Activated gamma-delta T cell (primary cell): Measurements from ENCODE around the gene M1AP.

Source experiments
- DNase-seq: peaks from one replicate; lab custom pipeline; 2025; lab: John Stamatoyannopoulos, UW

Gene M1AP

GRCh38 chr2:74593826-74594772 lies 54.0 kb downstream of the M1AP start:
- no peak for DNase-seq

DNA sequence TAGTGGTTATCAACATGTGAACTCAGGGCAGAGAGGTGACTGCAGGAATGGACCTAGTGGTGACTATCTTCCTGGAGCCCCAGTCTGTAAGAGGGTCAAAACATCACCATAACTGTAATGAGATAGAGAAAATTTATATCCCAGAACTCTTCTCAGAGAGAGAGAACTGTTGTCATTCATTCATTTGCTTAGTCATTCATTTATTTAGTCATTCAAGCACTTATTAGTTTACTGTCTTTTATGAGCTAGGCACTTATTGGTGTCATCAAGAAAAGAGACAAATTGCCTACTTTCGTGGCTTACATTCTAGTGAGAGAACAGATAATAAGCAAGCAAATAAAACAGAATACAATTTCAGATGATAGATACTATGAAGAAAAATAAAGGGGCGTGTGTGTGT lies 59.5 kb downstream of the M1AP start:
- no peak for DNase-seq

DNA sequence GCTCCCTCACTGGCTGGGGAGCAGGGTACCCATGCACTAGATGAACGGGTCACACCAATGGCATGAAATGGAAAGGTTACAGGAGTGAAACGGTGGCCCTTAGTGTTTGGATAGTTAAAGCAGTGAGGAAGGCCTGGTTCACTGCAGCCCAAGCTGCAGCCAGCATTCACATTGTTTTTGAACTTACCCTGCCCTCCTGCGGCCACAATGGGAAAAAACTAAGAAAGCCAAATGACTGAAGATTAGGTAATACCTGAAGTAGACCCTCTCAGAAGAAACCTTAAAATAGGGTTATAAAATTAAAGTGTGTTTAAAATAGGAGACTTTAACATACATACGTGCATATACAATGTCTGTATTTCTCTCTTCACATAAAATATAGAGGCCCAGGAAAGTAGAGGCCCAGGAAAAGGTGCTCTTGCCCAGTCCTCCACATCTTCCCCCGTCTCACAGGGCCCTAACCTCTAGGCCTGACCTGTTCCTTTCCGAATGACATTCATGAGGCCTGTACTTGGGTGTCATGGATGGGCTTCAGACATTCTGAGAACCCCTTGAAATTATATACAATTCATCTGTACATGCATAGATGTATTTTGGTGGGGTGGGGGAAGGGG lies 60.4 kb downstream of the M1AP start:
- no peak for DNase-seq

DNA sequence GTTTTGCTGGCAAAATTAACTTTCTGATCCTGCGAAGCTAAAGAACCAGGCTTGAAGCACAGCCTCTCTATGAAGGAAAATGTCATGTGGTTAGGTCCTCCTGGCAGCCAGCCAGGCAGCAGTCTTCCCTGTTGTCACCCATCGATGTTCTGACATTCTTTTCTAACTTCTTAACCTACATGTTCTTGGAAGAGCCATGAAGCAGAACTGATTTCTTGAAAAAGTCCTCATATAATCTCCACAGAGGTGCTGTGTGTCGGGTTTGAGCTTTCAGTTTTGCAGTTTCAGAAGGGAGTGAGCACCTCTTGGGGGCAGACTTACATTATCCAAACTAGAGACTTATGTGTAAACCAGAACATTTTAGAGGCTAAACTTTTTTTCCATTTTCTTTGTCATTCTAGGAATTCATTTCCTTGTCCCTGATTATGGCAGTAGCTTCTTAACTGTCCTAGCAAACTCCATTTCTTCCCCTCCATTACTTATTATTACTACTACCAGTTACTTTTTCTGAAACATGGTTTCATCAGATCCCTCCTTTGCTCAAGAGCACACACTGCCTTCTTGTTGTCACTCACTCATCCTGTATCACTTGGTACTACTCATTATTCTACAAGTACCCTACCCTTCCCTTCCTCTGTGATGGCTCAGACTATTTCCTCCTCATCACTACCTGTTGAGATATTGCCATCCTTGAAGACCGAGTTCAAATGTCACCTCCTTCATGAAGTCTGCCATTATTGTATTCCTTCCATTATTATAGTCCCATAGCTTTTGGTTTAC lies 62.5 kb downstream of the M1AP start:
- DNase-seq, result no peak

DNA sequence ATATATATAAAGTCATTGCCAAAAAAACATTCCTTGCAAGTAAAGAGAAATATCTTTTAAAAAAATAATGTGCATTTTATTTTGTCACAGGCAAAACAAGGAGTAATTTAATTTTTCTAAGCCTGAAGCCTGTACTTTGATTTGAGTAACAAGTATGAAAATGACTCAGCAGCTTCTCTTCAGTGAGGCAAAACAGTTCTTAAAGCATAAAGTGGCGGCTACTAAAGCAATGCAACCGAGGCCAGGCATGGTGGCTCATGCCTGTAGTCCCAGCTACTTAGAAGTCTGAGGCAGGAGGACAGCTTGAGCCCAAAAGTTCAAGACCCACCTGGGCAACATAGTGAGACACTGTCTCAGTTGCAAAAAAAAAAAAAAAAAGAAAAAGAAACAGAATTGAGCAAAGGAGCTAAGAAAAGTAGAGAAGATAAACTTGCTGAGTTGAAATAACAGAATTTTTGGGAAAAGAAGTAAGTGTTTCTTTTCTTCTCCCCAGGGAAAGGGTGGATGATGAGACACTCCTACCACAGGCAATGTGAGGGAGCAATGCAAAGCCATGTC lies 64.0 kb downstream of the M1AP start:
- no peak for DNase-seq

- no peak for DNase-seq
These were observed 64.6 kb downstream of the M1AP start for GRCh38 chr2:74583504-74583903.

DNA sequence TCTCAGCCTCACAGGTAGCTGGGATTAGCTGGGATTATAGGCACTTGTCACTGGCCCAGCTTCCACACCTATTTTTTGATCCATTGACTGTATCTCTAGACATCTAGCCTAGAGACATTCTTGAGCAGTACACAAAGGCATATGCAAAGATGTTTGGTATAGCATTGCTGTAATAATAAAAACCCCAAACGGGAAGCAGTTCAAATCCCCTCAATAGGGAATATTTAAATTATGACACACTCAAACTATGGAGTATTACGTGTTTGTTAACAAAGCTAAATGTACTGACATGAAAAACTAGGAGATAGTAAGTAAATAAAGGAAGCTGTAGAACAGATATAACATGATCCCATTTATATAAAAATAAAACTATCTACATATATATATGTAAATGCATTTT lies 65.9 kb downstream of the M1AP start:
- no peak for DNase-seq

- no peak for DNase-seq
These were observed 66.7 kb downstream of the M1AP start for GRCh38 chr2:74581463-74581862.

- no peak for DNase-seq
These were observed 69.7 kb downstream of the M1AP start for GRCh38 chr2:74578408-74578807.

GRCh38 chr2:74577448-74577847 lies 70.7 kb downstream of the M1AP start:
- no peak for DNase-seq

- DNase-seq, result no peak
These were observed 71.3 kb downstream of the M1AP start for GRCh38 chr2:74576863-74577229.

GRCh38 chr2:74576211-74576862 lies 71.8 kb downstream of the M1AP start:
- no peak for DNase-seq

DNA sequence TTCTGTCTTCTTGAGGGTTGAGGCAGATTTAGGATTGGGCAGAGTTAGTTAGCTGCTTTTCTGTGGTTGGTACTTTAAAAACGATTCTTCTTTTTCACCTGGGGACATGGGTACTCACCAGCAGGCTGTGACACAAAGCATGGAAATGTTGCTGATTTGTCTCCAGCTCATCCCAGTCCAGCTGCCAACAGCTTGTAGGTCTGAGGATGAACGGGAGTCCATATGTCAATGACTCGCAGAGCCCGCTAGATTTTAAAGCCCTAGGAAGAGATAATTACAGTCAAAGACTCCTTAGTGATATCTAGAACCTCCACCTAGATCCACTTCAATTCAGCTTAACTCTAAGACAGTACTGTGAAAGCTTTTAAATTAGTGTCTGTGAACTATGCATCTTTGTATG lies 72.8 kb downstream of the M1AP start:
- DNase-seq, result no peak

DNA sequence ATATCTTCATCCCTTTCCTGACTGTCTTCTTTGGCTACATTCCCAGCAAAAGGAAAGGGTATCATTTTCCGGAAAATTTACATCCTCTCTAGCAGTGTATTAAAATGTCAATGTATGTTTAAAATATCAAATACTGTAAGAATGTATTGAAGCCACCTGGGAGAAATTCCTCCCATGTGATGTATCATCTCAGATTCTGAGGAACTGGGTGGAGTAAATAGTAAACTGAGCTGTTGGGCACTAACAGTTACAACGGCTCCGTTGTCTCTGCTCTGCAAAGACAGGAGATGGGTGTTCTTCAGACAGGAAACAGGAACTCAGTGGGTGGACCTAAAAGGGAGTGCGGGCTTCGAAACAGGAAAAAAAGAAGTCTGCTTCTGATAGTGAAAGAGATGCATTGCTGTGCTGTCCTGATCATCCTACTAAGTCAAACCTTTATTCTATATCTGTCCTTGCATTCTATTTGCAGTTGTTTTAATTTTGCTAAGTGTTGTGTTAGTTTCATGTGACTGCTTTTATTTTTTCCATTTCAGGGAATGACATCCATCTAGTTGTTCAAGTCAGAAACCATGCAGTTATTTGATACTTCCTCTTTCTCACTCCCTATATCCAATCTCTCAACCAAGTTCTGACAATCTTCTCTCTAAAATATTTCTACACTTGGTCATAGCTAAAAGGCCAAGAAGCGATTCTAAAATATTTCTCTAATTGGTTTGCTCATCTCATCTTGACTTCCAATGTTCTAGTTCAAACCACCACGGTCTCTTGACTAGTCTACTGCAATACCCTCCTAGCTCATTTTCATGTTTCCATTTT lies 74.2 kb downstream of the M1AP start:
- DNase-seq, result no peak

DNA sequence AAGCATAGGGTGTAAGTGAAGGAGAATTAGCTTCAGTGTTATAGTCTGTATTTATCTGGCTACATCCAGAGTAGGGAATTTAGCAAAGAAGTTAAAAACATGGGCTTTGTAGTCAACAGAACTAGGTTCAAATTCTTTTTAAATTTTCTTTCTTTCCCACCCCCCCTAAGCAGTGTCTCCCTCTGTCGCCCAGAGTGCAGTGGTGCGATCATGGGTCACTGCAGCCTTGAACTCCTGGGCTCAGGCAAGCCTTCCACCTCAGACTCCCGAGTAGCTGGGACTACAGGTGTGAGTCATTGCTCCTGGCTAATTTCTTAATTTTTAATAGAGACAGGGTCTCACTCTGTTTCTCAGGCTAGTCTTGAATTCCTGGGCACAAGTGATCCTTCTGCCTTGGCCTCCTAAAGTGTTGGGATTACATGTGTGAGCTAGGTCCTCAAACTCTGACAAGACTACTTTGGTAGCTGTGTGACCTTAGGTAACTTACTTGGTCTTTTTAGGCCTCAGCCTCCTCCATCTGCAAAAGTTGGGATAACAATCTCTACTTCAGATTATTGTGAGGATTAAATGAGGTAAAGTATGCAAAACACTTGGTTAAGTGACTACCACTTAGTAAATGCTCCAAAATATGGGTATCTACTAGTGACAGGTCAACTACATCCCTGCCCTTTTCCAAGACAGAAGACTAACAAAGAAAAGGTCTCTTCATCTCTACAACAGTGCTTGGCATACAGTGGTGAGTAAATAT lies 75.8 kb downstream of the M1AP start:
- no peak for DNase-seq

DNA sequence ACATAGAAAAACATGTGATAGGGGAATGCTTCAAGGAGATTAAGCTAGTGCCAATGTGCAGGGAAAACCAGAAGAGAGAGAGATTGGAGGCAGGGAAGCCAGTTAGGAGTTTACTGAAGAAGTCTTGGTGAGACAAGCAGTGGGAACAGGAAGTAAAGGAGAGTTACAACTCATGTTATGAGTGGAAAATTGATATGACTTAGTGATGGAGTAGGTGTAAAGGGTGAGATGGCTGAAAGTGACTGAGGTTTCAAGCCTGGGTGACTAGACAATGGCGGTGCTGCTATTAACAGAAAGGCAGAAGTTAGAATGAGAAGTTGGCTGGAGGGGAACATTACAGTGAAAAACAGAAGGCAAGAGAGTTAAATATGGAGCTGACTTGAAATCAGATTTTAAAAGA lies 77.1 kb downstream of the M1AP start:
- DNase-seq, result no peak

DNA sequence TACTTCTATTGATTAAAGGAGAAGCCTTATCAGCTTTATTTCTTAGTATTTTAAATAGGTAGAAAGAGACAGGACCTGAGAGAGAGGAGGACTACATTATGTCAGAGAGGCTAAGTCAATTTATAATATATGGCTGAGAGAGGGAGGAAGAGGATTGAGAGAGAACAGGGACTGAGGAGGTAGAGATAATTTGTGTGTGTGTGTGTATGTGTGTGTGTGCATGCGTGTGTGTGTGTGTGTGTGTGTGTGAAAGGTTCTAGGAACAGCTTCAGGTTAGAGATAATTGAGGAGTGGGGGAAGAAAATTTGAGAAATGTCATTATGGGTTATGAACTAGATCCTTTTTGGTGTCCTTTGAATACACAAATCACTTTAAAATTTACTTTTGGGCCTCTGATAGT lies 78.4 kb downstream of the M1AP start:
- DNase-seq, result no peak

GRCh38 chr2:74567881-74568280 lies 80.2 kb downstream of the M1AP start:
- DNase-seq, result no peak

- DNase-seq, result no peak
These were observed 81.4 kb downstream of the M1AP start for GRCh38 chr2:74566754-74567085.

GRCh38 chr2:74566076-74566753 lies 81.9 kb downstream of the M1AP start:
- no peak for DNase-seq
